GM10248 (cell line): ENCODE data around the gene FBXO28.
"Not testable (repeated sequence)": the region's sequence is repeated elsewhere in the genome, so short reads cannot be mapped to it uniquely, and the experiment has no call there.

Source experiments
- CTCF ChIA-PET: fragments of 300-600 bp; sonication (Branson Sonifier 250); formaldehyde crosslinking; extraction: SDS; loops from one replicate; lab custom pipeline; 2021; ENCODE audit warnings: antibody characterized with exemption; lab: Yijun Ruan, JAX
- POLR2A ChIA-PET: fragments of 350-650 bp; sonication (Branson Sonifier 250); formaldehyde crosslinking; extraction: SDS; loops from one replicate; lab custom pipeline; 2020; ENCODE audit warnings: antibody characterized with exemption; lab: Yijun Ruan, JAX
- DNase-seq: peaks from one replicate; pipeline ENCODE4 v3.0.0; 2012; ENCODE audit errors: extremely low spot score
- CTCF ChIP-seq: IDR thresholded peaks from 2 replicates; pipeline ENCODE4 v1.5.1; 2012; ENCODE audit warnings: mild to moderate bottlenecking, low read depth; ENCODE audit errors: extremely low read depth, missing control alignments, control extremely low read depth

The FBXO28 gene

GRCh38 chr1:224201853-224202252, 87.9 kb downstream of the FBXO28 start:
- TF ChIP-seq CTCF = no peak
- POLR2A ChIA-PET = interaction anchor here (1.0 kb wide), 1 partner anchor 12 kb away, joined by 4 read pairs; no protein-coding TSS in a partner anchor
- CTCF ChIA-PET = no interaction called here
- no peak for DNase-seq

- ChIA-PET CTCF (interaction anchor here (1.4 to 2.7 kb wide), 3 partner anchors 10 to 38 kb away, joined by 3 to 7 read pairs (median 6); no protein-coding TSS in a partner anchor), POLR2A (no interaction called here)
These were observed 89.5 kb downstream of the FBXO28 start for GRCh38 chr1:224203243-224204016.

GRCh38 chr1:224205438-224205840, 91.5 kb downstream of the FBXO28 start:
- CTCF ChIA-PET = interaction anchor here (1.0 to 2.7 kb wide), 4 partner anchors 9 to 717 kb away, joined by 3 to 7 read pairs (median 4); no protein-coding TSS in a partner anchor
- POLR2A ChIA-PET = interaction anchor here (0.6 to 1.1 kb wide), 3 partner anchors 13 to 54 kb away, joined by 3 to 8 read pairs (median 3); no protein-coding TSS in a partner anchor
- TF ChIP-seq CTCF = no peak
- DNase-seq = no peak

More at GRCh38 chr1:224203243-224204016, 89.5 kb downstream of the FBXO28 start:
- TF ChIP-seq CTCF = no peak
- no peak for DNase-seq

GRCh38 chr1:224205931-224206538, 92.1 kb downstream of the FBXO28 start:
- DNase-seq, POLR2A ChIA-PET: not testable (repeated sequence)
- CTCF ChIA-PET = interaction anchor here (1.0 to 2.7 kb wide), 3 partner anchors 10 to 13 kb away, joined by 3 to 7 read pairs (median 4); no protein-coding TSS in a partner anchor

GRCh38 chr1:224211206-224211962, 97.5 kb downstream of the FBXO28 start:
- TF ChIP-seq CTCF = no peak
- POLR2A ChIA-PET = no interaction called here
- CTCF ChIA-PET = interaction anchor here (1.7 kb wide), 1 partner anchor 11 kb away, joined by 4 read pairs; no protein-coding TSS in a partner anchor
- DNase-seq = no peak
